Bone marrow (tissue), 2 donors: ENCODE data around the gene CSDE1.
A peak's percentile ranks its signal among the peaks of the same experiment; 100 is the strongest.
"Not testable (repeated sequence)": the region's sequence is repeated elsewhere in the genome, so short reads cannot be mapped to it uniquely, and the experiment has no call there.

Source experiments
- DNase-seq, 2 donors: peaks; one replicate each; lab custom pipeline; 2025; lab: John Stamatoyannopoulos, UW

The CSDE1 gene

DNA sequence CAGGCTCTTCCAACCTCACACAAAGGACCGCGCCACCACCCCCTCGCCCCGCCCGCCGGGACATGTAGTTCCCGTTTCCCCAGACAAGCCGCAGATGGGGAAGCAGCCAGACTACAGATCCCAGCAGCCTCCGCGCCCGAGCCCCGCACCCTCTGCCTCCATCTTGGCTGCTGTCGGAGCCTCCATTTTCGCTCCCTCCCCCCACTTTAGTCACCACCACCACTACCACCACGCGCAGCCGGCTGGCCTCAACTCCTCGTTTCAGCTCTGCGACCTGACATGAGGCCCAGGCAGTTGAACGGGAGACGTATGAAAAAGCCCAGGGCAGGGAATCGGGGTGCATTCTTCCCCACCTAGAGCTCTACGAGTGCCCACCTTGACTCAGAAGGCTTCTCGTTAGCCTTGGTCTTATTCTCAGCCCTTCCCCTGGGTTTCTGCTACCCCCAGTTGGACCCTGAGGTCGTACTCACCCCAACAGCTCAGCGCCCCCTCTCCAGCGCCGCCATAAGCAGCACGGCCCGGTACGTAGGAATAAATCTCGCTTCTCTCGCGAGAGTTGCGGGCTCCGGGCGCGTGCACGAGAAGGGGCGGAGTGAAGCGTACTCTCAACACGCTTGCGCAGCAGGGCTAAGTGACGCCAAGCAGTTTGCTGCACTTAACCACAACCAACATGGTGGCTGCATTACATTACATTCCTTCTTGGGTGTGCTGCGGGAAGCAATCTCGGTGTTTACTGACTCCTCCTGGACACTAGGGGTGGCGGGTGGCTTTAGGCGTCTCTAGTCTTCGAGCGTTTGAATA, at the start of gene CSDE1:
Gene CSDE1, minus strand, starts transcription at position 530 of the 801 bp plus-strand sequence. CDS start 18,094 bp downstream, outside the sequence.
- peak; percentile 85 to 98 for DNase-seq

DNA sequence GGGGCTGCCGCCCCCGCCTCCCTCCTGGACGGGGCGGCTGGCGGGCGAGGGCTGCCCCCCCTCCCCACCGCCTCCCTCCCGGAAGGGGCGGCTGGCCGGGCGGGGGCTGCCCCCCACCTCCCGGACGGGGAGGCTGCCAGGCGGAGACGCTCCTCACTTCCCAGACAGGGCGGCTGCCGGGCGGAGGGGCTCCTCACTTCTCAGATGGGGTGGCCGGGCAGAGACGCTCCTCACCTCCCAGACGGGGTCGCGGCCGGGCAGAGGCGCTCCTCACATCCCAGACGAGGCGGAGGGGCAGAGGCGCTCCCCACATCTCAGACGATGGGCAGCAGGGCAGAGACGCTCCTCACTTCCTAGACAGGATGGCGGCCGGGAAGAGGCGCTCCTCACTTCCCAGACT, 46.7 kb upstream of the CSDE1 start:
- not testable (repeated sequence) for DNase-seq

DNA sequence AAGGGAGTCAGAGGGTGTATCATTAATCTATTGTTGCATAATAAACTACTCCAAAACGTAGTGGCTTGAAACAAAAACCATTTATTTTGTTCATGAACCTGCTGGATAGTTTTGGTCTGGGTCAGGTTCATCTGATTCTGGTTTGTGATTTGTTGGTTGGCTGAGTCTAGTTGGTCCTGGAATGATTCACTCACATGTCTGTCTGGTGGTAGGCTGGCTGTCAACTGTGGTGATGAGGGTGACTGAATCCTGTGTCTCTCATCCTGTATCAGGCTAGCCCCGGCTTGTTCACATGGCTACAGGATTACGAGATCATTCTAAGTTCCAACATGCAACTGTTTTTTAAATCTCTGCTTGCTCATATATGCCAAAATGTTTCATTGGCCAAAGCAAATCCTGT, 45.2 kb upstream of the CSDE1 start:
- no peak for DNase-seq

DNA sequence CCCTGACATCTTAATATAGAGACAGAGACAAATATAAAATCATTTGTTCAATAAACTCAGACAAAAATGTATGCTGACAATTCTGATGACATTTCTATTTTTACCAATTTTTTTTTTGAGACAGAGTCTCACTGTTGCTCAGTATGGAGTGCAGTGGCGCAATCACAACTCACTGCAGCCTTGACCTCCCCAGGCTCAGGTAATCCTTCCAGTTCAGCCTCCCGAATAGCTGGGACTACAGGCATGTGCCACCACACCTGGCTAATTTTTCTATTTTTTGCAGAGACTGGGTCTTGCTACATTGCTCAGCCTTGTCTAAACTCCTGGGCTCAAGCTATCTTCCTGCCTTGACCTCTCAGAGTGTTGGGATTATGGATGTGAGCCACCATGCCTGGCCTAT, 36.3 kb upstream of the CSDE1 start:
- no peak for DNase-seq

DNA sequence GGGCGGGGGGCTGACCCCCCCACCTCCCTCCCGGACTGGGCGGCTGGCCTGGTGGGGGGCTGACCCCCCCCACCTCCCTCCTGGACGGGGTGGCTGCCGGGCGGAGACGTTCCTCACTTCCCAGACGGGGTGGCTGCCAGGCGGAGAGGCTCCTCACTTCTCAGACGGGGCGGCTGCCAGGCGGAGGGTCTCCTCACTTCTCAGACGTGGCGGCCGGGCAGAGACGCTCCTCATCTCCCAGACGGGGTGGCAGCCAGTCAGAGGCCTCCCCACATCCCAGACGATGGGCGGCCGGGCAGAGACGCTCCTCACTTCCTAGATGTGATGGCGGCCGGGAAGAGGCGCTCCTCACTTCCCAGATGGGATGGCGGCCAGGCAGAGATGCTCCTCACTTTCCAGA, 32.8 kb upstream of the CSDE1 start:
- not testable (repeated sequence) for DNase-seq

DNA sequence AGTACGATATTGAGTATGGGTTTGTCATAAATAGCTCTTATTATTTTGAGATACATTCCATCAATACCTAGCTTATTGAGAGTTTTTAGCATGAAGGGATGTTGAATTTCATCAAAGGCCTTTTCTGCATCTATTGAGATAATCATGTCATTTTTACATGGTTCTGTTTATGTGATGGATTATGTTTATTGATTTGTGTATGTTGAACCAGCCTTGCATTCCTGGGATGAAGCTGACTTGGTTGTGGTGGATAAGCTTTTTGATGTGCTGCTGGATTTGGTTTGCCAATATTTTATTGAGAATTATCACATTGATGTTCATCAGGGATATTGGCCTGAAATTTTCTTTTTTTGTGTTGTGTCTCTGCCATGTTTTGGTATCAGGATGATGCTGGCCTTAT, 28.7 kb upstream of the CSDE1 start:
- DNase-seq, result not testable (repeated sequence)

DNA sequence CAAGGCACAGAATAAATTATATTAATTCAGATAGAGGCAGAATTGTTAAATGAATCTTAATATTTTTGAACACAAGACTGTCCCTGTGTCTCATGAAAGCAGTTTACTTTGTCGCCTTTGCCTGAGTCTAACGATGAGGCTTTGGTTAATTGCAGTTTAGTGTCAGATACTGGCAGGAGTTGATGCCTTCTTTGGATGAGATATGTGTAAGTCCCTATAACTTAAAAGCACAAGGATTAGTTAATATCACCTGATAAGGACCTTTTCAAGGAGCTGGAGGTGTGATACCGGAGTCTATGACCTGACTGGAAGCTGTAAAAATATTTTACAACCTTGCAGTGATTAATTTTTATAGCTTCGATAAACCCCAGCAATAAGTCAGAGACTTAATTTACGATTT, 24.7 kb upstream of the CSDE1 start:
- no peak for DNase-seq

DNA sequence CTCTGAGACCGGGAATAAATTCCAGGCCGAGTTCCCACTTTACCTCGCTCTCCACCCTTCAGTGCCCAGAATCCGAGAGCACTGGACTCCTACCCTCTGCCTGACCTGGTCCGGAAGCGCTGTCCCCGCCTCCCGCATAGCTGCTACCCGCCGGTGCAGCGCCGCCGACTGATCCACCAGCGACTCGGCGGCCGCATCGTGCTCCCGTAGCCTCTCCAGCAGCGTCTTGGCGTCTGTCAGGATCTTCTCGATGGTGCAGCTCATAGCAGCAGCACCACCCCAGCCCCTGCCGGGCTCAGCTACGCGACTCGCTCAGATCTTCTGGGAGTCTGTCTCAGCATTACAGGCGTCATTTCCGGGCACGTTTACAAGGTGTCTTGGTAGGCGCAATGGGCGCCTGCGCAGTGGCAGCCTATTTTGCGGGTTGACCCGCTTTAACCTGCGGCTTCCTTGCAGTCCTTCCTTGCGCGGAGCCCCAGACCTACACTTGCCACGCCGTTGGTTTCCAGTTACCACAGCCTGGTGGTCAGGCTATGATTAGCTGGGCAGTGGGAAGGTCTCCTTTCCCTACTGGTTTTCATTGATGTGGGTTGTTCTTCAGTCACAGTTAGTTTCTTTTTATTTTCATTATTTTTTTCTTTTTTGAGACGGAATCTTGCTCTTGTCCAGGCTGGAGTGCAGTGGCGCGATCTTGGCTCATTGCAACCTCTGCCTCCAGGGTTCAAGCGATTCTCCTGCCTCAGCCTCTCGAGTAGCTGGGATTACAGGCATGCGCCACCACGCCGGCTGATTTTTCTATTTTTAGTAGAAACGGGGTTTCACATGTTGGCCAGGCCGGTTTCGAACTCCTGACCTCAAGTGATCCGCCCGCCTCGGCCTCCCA, 22.8 kb upstream of the CSDE1 start, which contains the start of gene SIKE1:
Gene SIKE1, minus strand, starts transcription at position 342 of the 883 bp plus-strand sequence. Its CDS starts 78 bp downstream, at position 264.
- DNase-seq, result peak; percentile 48 to 80

DNA sequence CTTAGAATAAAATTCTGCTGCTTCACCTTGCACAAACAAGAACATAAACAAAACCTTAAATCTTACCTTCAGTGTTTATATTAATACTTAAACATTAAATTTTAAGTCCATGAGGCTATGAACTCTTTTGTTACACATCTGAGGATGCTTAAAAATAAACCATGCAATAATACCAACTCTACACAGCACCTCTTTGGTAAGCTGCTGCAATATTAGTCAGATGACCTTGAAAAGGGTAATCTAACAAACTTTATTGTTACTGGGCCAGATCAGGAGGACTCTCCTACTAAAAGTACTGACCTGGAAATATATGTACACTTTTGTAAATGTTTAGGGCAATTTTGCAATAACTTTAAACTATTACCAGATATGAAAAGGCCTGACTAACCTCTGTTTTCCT, 21.9 kb upstream of the CSDE1 start:
- no peak for DNase-seq

DNA sequence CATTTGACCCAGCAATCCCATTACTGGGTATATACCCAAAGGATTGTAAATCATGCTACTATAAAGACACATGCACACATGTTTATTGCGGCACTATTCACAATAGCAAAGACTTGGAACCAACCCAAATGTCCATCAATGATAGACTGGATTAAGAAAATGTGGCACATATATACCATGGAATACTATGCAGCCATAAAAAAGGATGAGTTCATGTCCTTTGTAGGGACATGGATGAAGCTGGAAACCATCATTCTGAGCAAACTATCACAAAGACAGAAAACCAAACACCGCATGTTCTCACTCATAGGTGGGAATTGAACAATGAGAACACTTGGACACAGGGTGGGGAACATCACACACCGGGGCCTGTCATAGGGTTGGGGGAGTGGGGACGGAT, 18.9 kb upstream of the CSDE1 start:
- DNase-seq, result not testable (repeated sequence)

DNA sequence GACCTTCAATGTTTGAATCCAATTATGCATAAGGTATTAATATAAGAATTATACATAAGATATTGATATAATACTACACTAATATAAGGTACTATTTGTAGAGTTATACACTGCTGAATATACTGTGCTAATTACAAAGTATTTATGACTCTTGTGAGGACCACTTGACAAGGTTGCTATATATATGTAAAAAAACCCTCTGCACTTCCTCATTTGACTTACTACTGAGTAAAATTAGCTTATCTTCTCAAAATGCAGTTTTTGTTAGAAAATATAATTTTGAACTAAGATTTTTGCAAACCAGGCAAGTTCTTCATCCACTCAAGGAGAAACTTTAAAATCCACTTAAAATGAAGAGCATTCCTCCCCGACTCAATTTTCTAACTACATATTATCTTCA, 14.2 kb upstream of the CSDE1 start:
- no peak for DNase-seq

DNA sequence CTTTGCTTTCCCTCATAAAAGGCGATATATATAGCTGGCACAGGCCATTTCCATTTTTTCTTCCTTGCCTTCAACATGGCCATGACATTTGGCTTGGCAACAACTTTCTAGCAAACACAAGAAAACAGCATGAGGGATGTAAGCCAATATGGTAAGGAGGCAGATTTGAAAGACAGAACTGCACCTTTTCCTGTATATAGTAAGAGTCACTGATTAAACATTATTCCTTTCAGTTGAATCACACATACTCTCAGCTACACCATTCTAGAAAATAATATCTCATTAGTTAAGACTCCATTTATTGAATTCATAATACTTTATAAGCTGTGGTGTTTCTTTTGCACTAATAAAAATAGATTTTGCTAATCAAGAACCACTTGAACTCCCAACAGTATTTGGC, 13.2 kb upstream of the CSDE1 start:
- DNase-seq, result no peak

DNA sequence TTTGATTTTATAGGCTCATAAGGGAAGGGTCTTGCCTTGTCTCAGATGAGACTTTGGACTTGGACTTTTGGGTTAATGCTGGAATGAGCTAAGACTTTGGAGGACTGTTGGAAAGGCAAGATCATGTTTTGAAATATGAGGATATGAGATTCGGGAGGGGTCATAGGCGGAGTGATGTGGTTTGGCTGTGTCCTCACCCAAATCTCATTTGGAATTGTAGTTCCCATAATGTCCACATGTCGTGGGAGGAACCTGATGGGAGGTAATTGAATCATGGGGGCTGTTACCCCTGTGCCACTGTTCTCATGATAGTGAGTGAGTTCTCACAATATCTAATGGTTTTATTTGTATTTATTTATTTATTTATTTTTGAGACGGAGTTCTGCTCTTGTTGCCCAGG, 6.9 kb upstream of the CSDE1 start:
- no peak for DNase-seq

DNA sequence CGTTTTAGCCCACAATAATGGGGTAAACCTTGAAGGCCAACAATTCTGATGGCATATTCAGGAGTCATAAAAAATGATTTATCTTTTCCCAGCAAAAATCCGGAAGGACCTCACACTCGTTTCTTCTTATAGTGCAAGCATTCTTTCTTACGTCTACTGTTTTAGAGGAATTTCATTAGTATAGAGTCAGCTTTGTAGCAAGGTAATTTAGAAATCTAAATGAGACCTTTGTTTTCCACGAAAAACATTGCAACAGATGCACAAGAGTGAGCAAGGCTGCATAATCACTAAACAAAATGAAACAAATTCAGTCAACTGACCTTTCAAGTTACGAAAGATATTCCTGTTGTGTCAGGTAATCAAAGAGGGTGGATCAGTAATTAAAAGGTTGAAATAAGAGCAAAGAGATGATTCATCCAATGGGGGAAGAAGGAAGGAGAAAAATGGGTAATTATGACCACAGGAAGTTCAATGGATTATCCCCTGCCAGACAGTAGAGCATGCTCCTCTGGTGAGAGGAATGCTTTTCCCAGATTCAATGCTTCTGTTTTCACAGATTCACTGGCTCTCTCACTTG, 560 bp upstream of the CSDE1 start:
- DNase-seq, result no peak

DNA sequence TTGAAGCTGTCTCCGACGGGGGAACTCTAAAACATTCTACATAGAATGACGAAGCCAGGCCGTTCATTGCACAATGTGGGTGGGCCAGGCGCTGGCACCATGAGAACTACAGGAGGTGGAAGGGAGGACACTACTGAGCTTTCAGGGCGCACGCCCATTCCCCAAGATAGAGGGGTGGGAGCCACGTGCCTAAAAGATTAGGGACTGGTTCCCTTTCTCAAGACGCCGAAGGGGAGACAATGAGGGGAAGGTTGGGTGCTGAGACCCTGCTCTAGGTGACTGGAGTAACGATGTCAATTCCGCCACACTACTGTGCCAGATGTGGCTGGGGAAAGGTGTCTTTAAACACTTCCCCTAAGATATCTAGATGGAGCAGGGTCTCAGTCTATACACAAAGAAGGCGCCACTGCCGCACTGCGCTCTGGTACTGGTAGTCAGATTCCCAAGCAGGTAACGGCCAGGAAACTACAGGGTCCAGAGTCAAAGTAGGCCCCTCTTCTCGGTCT, 782 bp downstream of the CSDE1 start:
- DNase-seq, result no peak

DNA sequence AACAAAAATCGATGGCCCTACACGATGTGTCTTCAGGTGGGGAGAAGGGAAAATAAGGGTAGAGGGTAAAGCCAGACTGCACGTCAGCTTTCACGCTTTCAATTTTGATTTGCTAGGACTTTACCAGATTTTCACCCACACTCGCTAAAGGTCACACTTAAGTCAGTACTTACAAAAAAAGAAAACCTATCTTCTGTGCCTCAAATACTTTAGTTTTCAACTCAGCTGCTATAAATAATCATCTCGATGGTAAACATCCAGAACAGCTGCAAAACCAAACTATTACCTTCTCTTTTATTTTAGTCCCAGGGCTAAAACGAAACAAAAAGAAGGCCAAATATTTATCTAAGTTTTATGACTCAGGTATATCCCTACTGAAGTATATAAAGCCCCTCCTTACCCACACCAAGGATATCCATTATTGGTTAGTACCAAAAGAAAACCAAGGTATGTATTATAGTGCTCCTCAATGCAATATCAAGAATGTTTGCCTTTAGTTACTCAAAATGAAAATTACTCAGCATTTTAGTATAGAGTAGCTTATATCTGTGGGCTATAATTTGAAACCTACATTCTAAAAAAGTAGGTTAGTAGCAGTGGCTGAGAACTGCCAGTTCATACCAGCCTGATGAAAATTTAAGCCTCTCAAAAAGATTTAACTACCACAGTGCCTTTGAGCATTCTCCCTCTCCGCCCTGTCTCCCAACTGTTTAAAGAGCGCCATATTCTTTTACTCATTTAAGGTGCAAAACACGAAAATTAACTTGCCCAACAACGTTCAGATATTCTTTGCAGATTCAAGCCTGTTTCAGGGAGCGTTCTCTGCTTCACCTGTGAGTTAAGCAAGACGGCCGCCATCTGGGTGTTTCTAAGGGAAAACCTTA, 1.5 kb downstream of the CSDE1 start:
- DNase-seq, result no peak

DNA sequence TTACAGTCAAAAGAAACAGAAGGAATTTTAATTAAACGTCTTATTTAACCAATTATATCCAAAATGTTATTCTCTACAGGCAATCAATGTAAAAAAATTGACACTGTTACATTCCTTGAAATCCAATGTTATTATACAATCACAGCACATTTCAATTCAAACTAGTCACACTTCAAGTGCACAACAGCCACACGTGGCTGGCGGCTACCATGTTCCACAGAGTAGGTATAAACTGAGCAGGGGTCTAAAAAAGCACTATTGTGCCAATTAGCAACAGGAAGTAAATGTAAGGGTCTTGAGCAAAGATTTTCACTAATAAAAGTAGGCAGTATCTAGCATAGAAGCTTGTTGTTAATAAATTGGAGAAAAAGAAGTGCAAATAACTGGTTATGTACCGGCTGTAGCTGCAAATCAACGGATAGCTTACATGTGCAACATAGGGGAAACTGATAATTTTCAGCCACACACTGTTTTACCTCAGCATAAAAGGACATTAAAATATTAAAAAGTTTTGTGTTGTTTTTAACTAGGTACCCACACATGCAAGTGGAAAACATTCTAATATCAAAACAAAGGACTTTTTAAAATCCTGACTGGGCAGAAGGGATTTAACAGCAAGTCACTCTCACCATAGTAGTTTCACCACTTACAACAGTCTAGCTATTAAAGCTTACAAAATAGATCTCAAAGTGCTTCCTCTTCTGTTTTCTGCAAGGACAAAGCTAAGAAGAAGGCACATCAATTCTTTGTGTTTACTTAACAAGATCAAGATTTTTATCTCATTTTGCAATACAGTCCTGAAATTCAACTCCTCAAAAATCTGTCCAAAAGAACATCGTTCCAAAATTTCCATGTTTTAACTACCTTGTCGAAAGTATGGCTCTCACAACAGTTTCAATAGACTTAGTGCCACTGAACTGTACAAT, 2.5 kb downstream of the CSDE1 start:
- DNase-seq, result no peak

DNA sequence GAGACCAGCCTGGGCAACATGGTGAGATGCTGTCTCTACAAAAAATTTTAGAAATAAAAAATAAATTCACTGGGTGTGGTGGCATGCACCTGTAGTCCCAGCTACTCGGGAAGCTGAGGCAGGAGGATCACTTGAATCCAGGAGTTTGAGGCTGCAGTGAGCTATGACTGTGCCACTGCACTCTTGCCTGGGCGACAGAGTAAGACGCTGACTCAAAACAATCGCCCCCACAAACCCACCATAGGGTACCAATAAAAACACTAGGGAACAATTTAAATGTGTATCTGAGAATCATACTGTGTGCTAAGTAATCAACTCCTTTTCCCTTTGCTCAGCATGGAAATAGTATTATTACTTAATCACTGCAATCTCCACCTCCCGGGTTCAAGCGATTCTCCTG, 4.1 kb downstream of the CSDE1 start:
- DNase-seq, result not testable (repeated sequence)

DNA sequence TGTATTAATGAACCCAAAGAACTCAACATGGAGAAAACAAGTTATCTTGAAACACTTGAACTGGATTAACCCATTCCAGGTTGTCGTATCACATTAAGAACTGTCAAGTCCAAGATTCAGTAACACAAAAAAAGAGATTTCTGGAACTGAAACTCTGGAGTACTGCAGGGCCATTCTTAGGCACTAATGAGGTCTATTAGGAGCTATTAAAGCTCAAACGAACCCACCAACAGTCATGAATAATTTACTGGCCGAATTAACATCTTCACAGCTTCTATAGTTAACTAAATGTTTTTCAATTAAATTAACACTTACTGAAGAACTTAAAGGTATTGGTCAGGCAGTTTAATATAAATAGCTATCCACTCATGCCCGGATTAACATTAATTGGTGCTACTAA, 4.6 kb downstream of the CSDE1 start:
- DNase-seq, result no peak

DNA sequence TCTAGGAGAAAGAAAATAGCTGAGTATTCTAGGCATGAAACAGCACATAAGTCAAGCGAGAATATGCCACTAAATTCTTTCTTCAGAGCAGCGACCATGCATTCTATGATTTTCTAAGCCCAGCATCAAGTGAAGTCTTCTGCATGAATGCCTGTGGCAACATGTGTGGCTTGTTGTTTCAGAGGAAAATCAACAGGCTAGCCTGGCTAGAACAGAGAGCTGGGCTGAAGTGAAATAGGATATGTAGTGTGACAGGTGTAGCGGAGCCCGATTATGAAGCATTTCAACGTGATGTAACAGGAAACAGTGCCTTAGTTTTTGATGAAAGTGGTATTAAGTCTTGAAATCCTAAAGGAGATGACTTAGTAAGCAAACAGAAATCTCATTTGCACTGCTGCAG, 7.0 kb downstream of the CSDE1 start:
- no peak for DNase-seq
